HL-60/S4 treated with retinoic acid at 250 ng/mL for 4 days and 3 days (cell line): Measurements from ENCODE around the gene FAM234B.
"Not testable (repeated sequence)": the region's sequence is repeated elsewhere in the genome, so short reads cannot be mapped to it uniquely, and the experiment has no call there.

ENCODE experiments used
- in situ Hi-C: fragments of 300-500 bp; cut with MboI; formaldehyde crosslinking; loops from 2 replicates; pipeline ENCODE4 v1.7.0; 2022; ENCODE audit warnings: low sequenced_read_pairs

FAM234B gene

DNA sequence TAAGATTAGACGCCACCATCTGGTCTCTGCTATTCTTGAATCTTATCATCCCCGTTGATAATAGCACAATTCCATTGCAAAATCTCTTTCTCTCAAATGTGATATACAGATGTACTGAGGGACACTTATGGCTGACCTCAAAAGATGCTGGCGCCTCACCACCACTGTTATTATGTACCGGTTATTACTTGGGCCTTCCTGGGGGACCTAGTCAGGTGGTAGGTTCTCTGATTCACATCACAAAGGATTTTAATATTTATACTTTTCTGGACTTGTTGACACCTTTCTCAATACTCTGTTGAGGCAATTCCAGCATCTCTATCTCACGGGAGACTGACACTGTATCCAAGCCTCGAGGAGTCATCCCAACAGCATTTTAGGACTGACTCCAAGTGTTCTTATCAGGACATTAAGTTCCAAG, 21.3 kb upstream of the FAM234B start:
- in situ Hi-C loops = loop anchor here (10.0 kb wide), 1 partner anchor 192 kb away; no protein-coding TSS in a partner anchor

DNA sequence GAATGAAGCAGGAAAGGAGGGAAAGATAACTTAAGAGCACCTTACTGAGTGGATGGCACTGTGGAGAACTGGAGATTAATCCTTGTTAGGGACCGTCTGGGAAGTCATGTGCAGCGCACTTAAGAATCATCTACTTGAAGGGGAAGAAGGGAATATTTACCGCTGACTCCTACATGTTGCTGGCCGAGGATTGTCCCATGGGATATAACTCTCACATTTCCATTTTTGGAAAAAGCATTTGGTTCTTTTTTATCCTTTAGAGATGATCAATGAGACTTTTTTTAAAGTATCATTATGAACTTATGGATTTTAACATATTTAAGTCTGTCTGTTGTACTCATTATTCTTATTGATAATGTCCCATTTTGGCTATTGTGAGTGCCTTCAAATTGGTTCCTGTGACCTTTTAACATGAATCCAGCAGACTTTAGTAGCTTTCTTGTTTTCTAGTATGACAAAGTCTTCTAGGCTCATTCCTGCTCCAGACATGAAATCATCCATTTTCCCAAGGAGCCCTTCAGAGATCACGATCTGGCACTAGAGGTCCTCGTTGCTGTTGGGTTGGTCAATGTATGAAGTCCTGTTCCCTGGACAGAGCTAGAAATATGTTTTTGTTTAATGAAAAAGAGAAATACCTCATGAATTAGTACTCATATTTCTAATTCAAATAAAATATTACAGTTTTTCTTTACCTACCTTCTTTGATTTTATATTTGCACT, 20.2 kb upstream of the FAM234B start:
- in situ Hi-C loops = loop anchor here (10.0 kb wide), 1 partner anchor 191 kb away; no protein-coding TSS in a partner anchor

DNA sequence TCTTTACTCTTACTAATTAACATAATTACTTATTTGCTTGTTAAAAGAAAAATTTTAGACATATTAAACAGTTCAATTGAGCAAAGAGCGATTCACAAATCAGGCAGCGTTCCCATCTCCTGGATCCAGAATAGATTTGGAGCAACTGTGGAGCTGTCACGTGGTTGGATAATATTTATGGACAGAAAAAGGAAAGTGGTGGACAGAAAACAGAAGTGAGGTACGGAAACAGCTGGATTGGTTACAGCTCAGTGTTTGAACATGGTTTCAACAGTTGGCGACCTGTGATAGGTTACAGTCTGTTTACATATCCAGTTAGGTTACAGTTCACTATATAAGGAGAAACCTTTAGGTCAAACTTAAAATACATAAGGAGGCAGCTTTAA, 19.7 kb upstream of the FAM234B start:
- in situ Hi-C loops = loop anchor here (10.0 kb wide), 1 partner anchor 190 kb away; no protein-coding TSS in a partner anchor

DNA sequence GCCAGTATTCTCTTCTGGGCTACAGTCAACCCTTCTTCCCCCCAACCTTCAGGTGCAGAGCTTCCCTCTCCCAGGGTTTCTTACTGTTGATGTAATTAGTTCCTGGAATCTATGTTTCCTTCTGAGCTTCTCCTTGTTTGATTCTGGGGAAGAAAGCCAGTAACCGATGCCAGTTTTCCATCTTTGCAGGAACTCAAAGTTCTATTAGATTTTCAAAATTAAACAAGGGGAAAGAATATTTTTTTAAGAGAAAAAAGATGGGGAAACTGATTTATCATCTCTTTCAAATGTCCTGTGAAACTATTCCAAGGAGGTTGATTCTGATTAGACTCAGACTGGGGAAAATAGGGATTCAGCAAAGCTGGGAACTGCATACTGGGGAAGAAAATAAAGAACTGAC, 17.9 kb upstream of the FAM234B start:
- in situ Hi-C loops = loop anchor here (10.0 kb wide), 1 partner anchor 189 kb away; no protein-coding TSS in a partner anchor

DNA sequence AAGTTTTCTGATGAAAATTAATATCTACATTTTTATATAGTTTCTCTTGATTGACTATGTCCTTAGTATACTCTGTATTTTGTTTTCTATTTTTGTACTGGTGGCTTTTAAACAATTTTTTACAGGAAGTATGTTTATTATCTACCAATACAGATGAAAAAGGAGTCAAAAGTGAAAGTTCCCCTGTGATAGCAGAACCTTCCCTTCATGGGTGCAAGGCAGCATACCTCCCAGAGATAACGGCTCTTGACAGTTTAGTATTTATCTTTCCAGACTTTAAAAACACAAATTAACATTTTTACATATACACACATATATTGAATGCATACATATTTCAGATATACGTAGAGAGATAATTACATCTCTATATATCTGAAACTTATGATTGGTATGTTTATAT, 17.1 kb upstream of the FAM234B start:
- in situ Hi-C loops = loop anchor here (10.0 kb wide), 1 partner anchor 188 kb away; no protein-coding TSS in a partner anchor

DNA sequence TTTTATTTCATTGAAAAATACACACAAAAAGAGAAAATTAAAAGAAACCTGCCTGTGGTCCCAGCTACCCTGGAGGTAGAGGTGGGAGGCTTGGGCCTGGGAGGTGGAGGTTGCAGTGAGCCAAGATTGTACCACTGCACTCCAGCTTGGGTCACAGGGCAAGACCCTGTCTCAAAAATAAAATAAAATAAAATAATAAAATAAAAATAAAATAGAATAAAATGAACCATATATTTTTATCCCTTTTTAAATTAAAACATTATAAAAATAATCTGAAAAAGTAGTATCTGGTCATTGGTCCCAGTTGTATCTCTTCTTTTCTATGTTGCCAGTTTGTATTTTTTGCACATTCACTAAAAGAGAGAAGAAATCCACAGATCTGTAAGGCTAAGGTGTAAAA, 16.7 kb upstream of the FAM234B start:
- in situ Hi-C loops = loop anchor here (10.0 kb wide), 1 partner anchor 187 kb away; no protein-coding TSS in a partner anchor

DNA sequence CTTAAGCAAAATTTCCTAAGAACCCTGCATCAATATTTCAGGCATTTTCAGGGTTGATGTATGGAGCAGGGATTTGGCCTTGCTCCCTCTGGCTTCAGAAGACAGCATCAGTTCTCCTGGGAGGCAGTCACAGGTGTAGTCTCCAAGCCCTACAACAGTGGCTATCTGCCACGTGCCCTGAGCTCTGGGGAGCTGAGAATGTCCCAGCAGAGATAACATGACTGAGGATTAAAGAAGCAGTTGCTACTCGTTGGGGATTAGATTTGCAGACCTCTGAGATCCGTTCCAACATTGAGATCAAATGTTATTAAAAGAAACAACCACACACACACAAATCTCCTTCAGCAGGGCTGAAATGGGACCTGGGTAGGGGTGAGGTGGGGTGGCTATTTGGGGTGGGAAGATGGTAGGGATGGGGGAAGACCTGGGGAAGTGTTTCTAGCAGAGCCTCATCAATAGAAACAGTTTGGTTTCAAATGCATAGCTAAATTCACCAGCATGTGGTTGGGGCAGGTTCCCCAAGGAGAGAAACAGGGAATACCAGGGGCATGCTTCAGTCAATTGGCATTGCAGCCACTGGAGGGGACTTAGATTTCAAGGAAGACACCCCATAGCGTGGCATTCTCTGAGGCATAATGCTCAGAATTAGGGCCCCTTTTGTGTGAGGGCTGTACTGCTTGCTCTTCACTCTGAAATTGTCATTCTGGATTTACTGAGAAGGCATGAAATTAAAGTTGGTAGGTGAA, 15.2 kb upstream of the FAM234B start:
- in situ Hi-C loops = loop anchor here (10.0 kb wide), 1 partner anchor 186 kb away; no protein-coding TSS in a partner anchor

GRCh38 chr12:13030541-13031291, 13.5 kb upstream of the FAM234B start:
- in situ Hi-C loops = no loop called here

DNA sequence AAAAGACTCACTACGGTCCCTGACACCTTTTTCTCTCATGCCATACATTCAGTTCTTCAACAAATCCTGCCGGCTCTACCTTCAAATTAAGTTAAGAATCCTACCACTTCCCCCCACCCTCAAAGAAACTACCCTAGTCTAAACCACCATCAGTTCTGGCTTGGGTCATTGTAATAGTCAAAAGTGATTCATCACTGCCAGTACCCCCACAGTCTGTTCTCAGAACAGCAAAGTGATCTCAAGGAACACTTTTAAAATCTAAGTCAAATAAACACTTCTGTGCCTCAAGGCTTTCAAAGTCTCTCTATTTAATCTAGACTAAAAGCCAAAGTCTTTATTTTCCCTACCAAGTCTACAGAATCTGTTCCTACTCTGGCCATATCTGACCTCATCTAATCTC, 12.0 kb upstream of the FAM234B start:
- in situ Hi-C loops = no loop called here

- in situ Hi-C loops = no loop called here
Observed at GRCh38 chr12:13033476-13033875, 10.7 kb upstream of the FAM234B start.

- in situ Hi-C loops = not testable (repeated sequence)
Observed at GRCh38 chr12:13035335-13035734, 8.8 kb upstream of the FAM234B start.

GRCh38 chr12:13036881-13037280, 7.3 kb upstream of the FAM234B start:
- in situ Hi-C loops = no loop called here

GRCh38 chr12:13038491-13039161, 5.6 kb upstream of the FAM234B start:
- in situ Hi-C loops = no loop called here

GRCh38 chr12:13039328-13039956, 4.7 kb upstream of the FAM234B start:
- in situ Hi-C loops = no loop called here

DNA sequence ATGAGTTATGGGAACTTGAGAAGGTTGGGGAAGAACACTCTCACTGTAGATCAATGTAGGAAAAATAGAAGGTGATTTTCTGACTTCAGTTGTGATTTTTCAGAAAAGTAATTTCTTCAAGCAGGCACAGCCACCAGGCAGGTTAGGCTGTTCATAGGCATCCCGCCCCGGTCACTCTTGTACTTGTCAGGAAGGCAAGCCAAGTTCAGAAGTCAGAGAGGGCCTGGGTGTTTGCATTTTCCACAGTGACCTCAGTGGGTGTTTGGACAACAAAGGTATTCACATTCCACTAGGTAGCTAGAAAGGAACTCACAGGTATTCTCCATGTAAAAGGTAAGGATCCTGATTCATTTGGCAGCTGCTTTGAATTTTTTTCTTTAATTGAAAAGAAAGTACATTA, 3.0 kb upstream of the FAM234B start:
- in situ Hi-C loops = no loop called here

GRCh38 chr12:13042666-13043230, 1.4 kb upstream of the FAM234B start:
- in situ Hi-C loops = no loop called here

DNA sequence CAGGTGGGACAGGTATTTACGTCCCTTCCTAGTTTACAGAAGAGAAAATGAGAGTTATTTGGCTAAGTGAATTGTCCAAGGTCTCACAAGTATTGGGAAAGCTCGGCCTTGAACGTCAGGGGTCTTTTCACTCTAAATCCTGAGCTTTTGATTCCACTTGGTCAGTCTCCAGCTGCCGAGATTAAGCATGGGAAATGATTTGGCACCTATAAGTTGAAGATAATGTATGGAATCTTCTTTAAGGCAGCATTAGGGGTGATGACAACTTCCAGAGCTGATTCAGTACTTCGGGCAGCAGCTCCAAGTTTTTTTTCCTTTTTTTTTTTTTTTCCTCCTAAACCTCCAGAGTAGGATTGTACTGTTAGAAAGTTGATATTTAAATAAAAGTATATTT, 722 bp downstream of the FAM234B start:
- in situ Hi-C loops = no loop called here

DNA sequence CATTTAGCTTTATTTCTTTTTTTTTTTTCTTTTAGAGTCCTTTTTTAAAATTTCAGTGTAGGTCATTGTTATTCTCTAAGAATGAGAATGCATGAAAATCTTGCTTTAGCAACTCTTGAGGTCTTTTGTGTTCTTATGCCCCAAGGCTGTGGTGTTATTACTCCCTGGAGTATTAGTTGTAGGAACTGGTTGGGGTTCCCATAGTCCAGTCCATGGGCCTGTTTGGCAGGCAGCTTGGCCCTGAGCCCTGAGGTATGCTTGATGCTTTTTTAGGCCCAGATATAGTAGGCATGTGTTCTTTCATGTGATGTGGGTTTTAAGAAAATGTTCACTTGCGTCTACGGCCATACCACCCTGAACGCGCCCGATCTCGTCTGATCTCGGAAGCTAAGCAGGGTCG, 1.6 kb downstream of the FAM234B start:
- in situ Hi-C loops = no loop called here

DNA sequence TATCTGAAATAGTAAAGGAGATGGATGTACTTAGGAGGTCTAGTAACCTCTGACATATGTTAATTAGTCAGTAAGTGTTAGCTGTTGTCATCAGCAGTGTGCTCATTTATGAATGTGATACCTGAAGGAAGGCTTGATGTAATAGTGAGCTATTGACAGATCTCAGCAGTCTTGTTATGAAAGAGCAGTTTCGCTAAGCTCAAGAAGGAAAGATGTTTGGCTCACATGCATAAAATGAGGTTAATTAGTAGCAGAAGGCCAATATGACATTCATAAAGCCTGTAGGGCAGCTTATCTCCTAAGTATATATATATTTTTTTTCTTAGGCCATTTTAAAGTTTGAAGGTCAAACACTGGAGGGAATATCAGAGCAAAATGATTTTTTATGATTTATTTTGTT, 2.8 kb downstream of the FAM234B start:
- in situ Hi-C loops = no loop called here

DNA sequence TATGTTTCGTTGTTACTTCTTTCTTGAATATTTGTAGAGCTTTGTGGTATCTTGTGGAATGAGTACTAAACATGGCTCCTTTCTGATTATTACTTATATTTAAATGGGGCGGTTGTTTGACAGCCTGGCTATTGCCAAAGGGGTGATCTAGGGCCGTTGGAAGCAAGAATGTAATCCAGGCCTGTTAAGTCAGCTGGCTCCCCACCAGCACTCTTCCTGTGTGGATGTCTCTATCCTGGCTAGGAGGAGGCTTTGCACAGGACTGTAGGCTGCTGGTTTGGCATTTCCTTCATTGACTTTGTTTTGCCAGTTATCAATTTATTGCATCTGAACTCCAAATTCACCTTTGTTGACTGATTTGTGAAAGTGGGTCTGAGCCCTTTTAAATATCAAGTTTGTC, 5.6 kb downstream of the FAM234B start:
- in situ Hi-C loops = no loop called here
